Measurements from ENCODE around the gene SLC12A8. TPM values are rescaled to one million over a fixed set of nuclear protein-coding genes. Genes with fewer than 3 reads are reported as not detected.

Gene SLC12A8
- total and polyA plus RNA-seq, 9 of the 15 experiments (the other 6 are each of a cell fraction or from before 2014, with no cell fraction given) = 0.04 to 0.33 (median 0.09) TPM; not detected in 4

GRCh38 chr3:125145751-125146475 lies 66.6 kb downstream of the SLC12A8 start:
- no peak for ATAC-seq
- peaks cover 0 to 6% of the 10 kb centered on the region in 2 experiments; a peak in 2 of 5 replicates for H3K4me1 ChIP-seq (replicated peaks in 1 of 2; ENCODE audit: control insufficient read depth in 2 of 2, insufficient read depth in 2 of 2, low read length in 2 of 2)
- H3K9me3 ChIP-seq (replicated peaks; ENCODE audit: control insufficient read depth, insufficient read depth, low read depth, low read length) = no peaks in the 10 kb centered on the region
- no peaks in the 10 kb centered on the region for H3K79me2 ChIP-seq (ENCODE audit: control insufficient read depth, insufficient read depth, low read length)
- no peaks in the 10 kb centered on the region for H3K36me3 ChIP-seq (ENCODE audit: control insufficient read depth, insufficient read depth, low read length)
- no peak overlapping the region for H3K4me2 ChIP-seq (ENCODE audit: insufficient read depth, low read length)
- H4K20me1 ChIP-seq (replicated peaks; ENCODE audit: control insufficient read depth, insufficient read depth, low read length) = no peaks in the 10 kb centered on the region
- no peaks in the 10 kb centered on the region for H3K9me1 ChIP-seq (ENCODE audit: control insufficient read depth, insufficient read depth, low read length)
- no TSS peak for BruUV-seq (replicated peaks)
- no peak for DNase-seq (ENCODE audit: extremely low read depth in 1 of 4, low spot score in 3 of 4)
- no peak overlapping the region for H3K9ac ChIP-seq (ENCODE audit: insufficient read depth in 1 of 2, low read depth in 2 of 2, low read length in 2 of 2)
- in situ Hi-C loops (cut with MboI) (no loop called here), intact Hi-C loops (cut with micrococcal nuclease) (no loop called here)
- 7% methylated on average over 9 of the region's 10 CpGs for WGBS (ENCODE audit: insufficient coverage, low coverage, missing lambda C conversion rate)
- no peak for FAIRE-seq
- no peak overlapping the region for H3K4me3 ChIP-seq
- ChIA-PET CTCF (ENCODE audit: low intra/inter-chr PET ratio) (no interaction called here), POLR2A (no interaction called here)
- H3K27ac ChIP-seq (ENCODE audit: extremely low read depth, low read depth, low read length) = no peak overlapping the region
- peaks cover 5 to 24% of the 10 kb centered on the region in 2 experiments; a peak in 4 of 5 replicates for H3K27me3 ChIP-seq (ENCODE audit: control insufficient read depth in 2 of 2, insufficient read depth in 2 of 2, low read length in 2 of 2)
- no peak overlapping the region for H2AFZ ChIP-seq (ENCODE audit: low read depth, low read length)
- TF ChIP-seq ZNF124 (CRISPR knock-in tag; IDR thresholded peaks at IDR 0.05) (no peak), CHD1 (IDR thresholded peaks at IDR 0.05; ENCODE audit: low read length) (no peak), ZNF280A (IDR thresholded peaks at IDR 0.05; ENCODE audit: low read depth, partially characterized antibody) (no peak), ARID3B (CRISPR knock-in tag; IDR thresholded peaks at IDR 0.05; ENCODE audit: borderline replicate concordance) (no peak), STAT5A (IDR thresholded peaks at IDR 0.05; ENCODE audit: borderline replicate concordance, low read length) (no peak), ZNF3 (CRISPR knock-in tag; IDR thresholded peaks at IDR 0.05) (no peak), E2F1 (CRISPR knock-in tag; IDR thresholded peaks at IDR 0.05) (no peak), SIN3A (IDR thresholded peaks at IDR 0.05; ENCODE audit: borderline replicate concordance in 2 of 2, control insufficient read depth in 1 of 2, low read depth in 2 of 2, low read length in 2 of 2) (no peak), LEF1 (IDR thresholded peaks at IDR 0.05) (no peak), SUPT5H (IDR thresholded peaks at IDR 0.05) (no peak), ZNF592 (IDR thresholded peaks at IDR 0.05) (no peak), SRSF7 (optimal IDR thresholded peaks at IDR 0.05; ENCODE audit: low read depth, low read length) (no peak)
